Activated naive CD4-positive, alpha-beta T cell treated with anti-CD3 and anti-CD28 coated beads for 36 hours (primary cell): ENCODE data around the gene BTLA. TPM values are rescaled to one million over a fixed set of nuclear protein-coding genes. Genes with fewer than 3 reads are reported as not detected.

Experiments used
- total RNA-seq, 2 experiments: library from RNA; stranded (reverse); gene quantifications; one replicate each; pipeline ENCODE4 v1.2.3, GENCODE V29; 2021

The BTLA gene
- total RNA-seq, 2 experiments from 2014 or later = 70.6 to 73.4 TPM

Other genes with a start within 250 kb of the BTLA start
- not detected for gene SLC9C1, start 205.3 kb downstream of the BTLA start, total RNA-seq
- gene CD200, start 166.3 kb downstream of the BTLA start, total RNA-seq = 10 to 100 TPM; 50.0 to 53.6 TPM
- 10 to 100 TPM; 49.2 to 50.4 TPM for gene ATG3, start 62.5 kb upstream of the BTLA start, total RNA-seq
- gene SLC35A5, start 62.6 kb upstream of the BTLA start, total RNA-seq = 10 to 100 TPM; 15.7 to 16.0 TPM
- not detected for gene CCDC80, start 141.7 kb upstream of the BTLA start, total RNA-seq